NOMO-1 treated with DMSO at 0.1 percent for 48 hours (cell line): Measurements from ENCODE around the gene PLCG2.
A peak's percentile ranks its signal among the peaks of the same experiment; 100 is the strongest.
"Not testable (repeated sequence)": the region's sequence is repeated elsewhere in the genome, so short reads cannot be mapped to it uniquely, and the experiment has no call there.

Experiments used
- DNase-seq: peaks from one replicate; lab custom pipeline; 2025; ENCODE audit not compliant: unreplicated experiment; lab: John Stamatoyannopoulos, UW

The PLCG2 gene

GRCh38 chr16:81752876-81753227 lies 26.2 kb upstream of the PLCG2 start:
- DNase-seq, result no peak

DNA sequence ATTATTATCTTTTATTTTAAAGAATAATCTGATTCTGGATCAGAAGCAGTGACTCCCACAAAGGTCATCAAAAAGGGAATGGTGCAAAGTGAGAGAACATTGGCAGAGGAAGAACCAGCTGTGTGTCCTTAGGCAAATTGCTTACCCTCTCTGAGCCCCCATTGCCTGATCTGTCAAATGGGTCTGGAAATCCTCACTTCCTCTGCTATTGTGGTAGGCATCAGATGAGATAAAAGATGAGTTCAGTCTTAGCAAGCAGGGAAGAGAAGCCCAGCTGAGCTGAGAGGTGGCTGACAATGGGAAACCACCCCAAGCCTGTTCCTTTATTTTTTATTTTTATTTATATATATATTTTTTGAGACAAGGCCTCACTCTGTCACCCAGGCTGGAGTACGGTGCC lies 24.2 kb upstream of the PLCG2 start:
- DNase-seq, result no peak

GRCh38 chr16:81755915-81756614 lies 23.0 kb upstream of the PLCG2 start:
- peak; percentile 33 for DNase-seq

DNA sequence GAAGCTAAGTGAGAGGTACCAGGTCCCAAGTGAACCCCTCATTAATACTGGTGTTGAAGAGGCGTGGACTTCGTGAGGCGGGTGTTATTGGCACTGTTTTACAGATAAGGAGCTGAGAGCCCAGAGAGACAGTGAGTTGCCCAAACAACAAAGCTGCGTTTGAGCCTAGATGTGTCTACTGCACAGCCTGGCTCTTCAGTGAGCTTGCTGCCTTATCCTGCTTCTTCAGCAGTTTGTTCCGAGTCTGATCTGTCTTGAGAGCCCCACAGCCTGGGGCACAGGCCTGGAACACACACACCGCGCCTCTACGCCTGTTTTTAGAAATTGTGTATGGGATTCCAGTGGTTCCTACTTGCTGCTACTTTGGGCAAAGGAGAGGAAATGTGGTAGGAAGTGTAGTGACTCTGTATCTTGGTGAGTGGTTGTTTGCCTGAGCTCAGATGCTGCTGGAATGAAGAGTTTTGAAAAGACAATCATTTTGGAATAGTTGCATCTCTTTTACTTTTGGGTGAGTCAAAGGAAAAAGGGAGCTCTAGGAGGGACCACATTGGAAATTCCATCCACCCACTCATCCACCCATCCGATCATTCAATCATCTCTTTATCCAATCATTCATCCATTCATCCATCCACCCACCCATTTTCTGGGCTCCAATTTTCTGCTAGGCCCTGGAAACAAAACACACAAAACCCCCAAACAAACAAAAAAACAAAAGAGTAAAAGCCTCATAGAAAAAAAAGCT lies 22.3 kb upstream of the PLCG2 start:
- DNase-seq, result no peak

DNA sequence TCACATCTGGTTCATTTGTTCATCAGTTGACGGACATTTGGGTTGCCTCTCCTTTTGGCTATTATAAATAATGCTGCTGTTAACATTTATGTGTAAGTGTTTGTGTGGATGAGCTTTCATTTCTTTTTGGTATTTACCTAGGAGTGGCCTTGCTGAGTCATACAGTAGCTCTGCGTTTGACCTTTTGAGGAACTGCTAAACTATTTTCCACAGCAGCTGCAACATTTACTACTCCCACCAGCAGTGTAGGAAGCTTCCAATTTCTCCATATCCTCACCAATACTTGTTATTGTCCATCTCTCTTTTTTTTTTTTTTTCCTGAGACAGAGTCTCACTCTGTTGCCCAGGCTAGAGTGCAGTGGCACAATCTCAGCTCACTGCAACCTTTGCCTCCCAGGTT lies 20.7 kb upstream of the PLCG2 start:
- peak; percentile 26 for DNase-seq

GRCh38 chr16:81762322-81762721 lies 16.8 kb upstream of the PLCG2 start:
- DNase-seq, result not testable (repeated sequence)

DNA sequence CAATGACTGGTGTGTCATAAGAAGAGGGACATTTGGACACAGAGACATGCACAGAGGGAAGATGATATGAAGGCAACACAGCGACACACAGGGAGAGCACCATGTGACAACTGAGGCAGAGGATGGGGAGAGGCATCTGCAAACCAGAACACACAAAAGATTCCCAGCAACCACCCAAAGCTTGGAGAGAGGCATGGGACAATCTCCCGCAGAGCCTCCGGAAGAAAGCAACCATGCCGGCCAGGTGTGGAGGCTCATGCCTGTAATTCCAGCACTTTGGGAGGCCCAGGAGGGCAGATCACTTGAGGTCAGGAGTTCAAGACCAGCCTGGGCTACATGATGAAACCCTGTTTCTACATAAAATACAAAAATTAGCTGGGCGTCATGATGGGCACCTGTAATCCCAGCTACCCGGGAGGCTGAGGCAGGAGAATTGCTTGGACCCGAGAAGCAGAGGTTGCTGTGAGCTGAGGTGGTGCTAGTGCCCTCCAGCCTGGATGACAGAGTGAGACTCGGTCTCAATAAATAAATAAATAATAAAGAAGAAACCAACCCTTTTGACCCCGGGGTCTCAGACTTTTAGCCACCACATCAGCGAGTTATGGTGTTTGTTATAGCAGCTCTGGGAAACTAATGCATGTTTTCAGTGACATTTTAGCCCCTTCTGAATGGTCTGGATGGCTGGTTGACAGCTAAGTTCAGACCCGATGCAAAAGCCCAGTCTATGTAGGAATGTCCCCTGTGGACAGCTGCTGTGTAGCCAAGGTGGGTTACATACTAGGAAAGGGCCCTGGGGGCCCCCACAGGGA lies 13.8 kb upstream of the PLCG2 start:
- DNase-seq, result no peak

DNA sequence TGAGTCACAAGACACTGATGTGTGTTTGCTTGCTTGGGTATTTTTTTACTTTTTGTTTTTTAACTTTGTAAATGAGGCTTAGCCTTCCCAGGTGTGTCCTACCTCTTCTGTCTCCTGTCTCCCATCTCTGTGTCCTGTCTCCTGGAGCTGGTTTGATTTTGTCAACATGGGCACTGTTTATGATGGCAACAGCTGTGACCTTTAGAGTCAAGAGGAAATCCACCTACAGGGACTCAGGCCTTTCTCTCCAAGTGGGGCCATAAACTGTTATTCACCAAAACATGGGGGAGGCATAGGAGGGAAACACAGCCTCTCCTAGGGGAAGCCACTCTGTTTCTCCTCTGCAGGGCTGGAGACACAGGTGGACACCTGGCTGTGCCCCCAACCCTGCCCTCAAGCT lies 13.1 kb upstream of the PLCG2 start:
- DNase-seq, result no peak

- no peak for DNase-seq
These were observed 11.0 kb upstream of the PLCG2 start for GRCh38 chr16:81767987-81768592.

DNA sequence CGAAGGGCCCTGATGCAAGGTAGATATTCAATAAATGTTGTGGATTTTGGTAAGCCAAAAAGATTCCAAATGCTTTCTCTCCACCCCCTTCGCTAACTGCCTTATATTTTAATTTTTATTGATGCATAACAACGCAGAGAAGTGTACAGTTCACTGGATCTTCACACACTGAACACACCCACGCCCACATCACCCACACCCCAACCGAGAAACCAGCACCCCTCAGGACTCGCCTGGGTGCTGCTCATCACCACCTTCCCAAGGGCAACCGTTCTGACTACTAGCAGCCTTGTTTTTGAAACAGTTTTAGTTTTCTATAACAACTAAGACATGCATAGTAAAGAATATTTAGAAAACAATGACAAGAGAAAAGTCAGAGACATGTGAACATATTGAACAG lies 9.1 kb upstream of the PLCG2 start:
- DNase-seq, result no peak

- no peak for DNase-seq
These were observed 4.7 kb upstream of the PLCG2 start for GRCh38 chr16:81774348-81774747.

GRCh38 chr16:81775570-81775969 lies 3.5 kb upstream of the PLCG2 start:
- DNase-seq, result no peak

DNA sequence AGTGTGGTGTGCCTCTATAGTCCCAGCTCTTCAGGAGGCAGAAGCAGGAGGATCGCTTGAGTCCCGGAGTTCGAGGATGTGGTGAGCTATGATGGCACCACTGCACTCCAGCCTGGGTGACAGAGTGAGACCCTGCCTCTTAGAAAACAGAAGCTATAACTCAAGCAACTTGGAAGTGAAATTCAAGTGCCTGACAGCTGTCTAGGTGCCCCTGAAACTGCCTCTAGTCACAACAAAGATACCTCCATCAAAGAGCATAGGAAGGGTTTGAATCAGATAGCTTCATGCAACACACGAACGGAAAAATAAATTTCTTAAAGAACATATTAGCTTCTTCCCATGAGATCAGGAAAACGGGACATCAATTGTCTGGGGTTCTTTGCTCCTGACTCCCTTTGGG lies 860 bp upstream of the PLCG2 start:
- DNase-seq, result no peak

- peak; percentile 16 for DNase-seq
These were observed 637 bp downstream of the PLCG2 start for GRCh38 chr16:81779536-81780320.

DNA sequence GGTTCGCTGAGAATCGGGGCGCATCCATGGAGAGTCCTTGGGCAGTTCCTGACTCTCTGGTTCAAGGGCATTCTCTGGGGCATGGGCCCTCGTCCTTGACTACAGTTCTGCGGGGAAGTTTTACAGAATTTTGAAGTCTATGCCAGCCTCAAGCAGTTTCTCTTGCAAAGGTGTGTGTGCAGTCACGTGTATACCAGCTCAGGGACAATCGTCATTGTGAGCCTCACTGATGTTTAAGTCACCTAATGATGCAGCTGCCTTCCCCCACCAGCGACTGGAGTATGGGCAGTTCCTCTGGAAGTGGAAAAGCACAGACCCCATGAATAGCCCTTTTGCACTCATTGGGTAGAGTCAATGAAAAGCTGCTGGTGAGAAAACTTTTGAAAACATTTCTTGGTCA lies 1.3 kb downstream of the PLCG2 start:
- DNase-seq, result no peak

GRCh38 chr16:81782236-81782635 lies 3.1 kb downstream of the PLCG2 start:
- DNase-seq, result no peak

- DNase-seq, result no peak
These were observed 5.1 kb downstream of the PLCG2 start for GRCh38 chr16:81784072-81784795.

DNA sequence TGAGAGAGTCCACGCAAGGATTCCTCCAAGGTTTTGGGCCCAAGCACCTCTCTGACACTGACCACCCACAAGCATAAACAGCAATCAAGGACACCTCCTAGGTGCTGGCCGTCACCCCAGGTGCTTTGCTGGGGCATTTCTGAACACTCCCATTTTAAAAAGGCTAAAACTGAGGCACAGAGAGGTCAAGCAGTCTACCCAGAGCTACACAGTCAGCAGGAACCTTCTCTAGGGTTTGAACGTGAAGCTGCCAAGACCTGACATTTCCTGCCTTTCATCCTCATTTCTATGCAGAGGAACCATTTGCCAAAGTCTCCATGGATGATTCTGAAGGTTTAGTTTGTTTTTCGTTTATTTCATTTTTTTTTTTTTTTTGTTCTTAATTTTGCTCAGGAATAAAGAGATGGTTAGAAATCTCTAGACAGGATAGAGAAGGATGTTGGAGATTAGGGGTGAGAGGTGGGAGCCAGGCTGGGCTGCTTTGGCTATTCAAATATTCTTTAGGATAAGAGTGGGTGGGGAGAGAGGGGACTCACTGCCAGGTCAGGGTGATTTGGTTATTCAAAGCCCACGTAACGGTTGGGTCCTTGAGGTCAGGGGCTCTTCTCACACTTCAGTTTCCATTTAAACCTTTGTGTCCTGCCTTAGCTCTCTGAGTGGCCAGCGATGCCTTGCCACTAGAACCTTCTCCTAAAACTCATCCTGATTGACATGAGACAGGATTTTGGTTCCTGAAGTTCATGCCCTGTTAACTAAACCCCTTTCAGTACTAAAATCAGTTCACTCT lies 6.2 kb downstream of the PLCG2 start:
- DNase-seq, result no peak

DNA sequence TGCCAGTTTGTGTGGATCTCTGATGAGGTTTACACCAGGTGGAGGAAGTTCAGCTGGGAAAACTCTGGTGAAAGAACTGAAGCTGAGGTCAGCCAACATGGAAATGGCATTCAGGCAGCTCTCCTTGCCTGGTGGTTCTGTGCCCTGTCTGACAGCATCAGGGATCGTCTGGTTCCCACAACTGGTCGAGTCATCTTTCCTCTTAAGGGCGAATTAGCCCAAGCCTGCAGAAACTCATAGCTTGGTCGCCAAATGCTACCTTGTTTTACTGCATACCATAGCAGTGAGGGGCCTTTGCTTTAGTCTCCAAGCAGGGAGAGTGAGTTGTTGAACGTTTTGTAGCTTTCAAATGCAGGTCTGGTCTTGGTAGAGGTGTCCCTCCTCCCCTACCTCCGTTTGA lies 7.2 kb downstream of the PLCG2 start:
- DNase-seq, result no peak
